H1 (cell line): ENCODE data around the gene BNIP1. TPM values are rescaled to one million over a fixed set of nuclear protein-coding genes. Genes with fewer than 3 reads are reported as not detected.

ENCODE experiments used
- CTCF ChIA-PET: fragments of 300-600 bp; sonication (Branson Sonifier 250); formaldehyde crosslinking; loops from one replicate; lab custom pipeline; 2021; ENCODE audit not compliant: partially characterized antibody; lab: Charles Lee
- POLR2A ChIA-PET: fragments of 300-600 bp; sonication (Branson Sonifier 250); formaldehyde crosslinking; loops from one replicate; lab custom pipeline; 2021; ENCODE audit warnings: inconsistent platforms; ENCODE audit not compliant: partially characterized antibody; lab: Charles Lee
- DNase-seq, 2 experiments: peaks; one replicate each; pipeline versions ENCODE4 v3.0.0 to v3.0.0-alpha.2; 2010 to 2022; ENCODE audit warnings: low spot score in 2 of 2, low read depth in 1 of 2, mixed read lengths in 1 of 2
- FAIRE-seq: peaks from 2 replicates; lab custom pipeline; 2011; peaks lifted over from hg19 to GRCh38; lab: Jason Lieb, UNC
- H2AFZ ChIP-seq: 2 replicates; pipeline ENCODE4 v1.8.1; 2012; ENCODE audit warnings: low read length, inconsistent platforms
- H2AK5ac ChIP-seq: 2 replicates; pipeline ENCODE4 v1.6.1; 2013; ENCODE audit warnings: low read depth, low read length
- H2BK120ac ChIP-seq: replicated peaks from 2 replicates; pipeline ENCODE3; 2013; ENCODE audit warnings: low read depth, low read length, inconsistent platforms
- H2BK12ac ChIP-seq: 2 replicates; pipeline ENCODE4 v1.6.1; 2013; ENCODE audit warnings: low read depth, low read length
- H2BK15ac ChIP-seq: 2 replicates; pipeline ENCODE4 v1.6.1; 2013; ENCODE audit warnings: low read length
- H2BK20ac ChIP-seq: 2 replicates; pipeline ENCODE4 v1.6.1; 2013; ENCODE audit warnings: low read length
- H2BK5ac ChIP-seq: 2 replicates; pipeline ENCODE4 v1.6.1; 2013; ENCODE audit warnings: low read depth, low read length
- H3K14ac ChIP-seq: 2 replicates; pipeline ENCODE4 v1.6.1; 2013; ENCODE audit warnings: inconsistent platforms; ENCODE audit not compliant: insufficient read length
- H3K18ac ChIP-seq: 2 replicates; pipeline ENCODE4 v1.6.1; 2013; ENCODE audit warnings: low read length; ENCODE audit errors: extremely low read depth
- H3K23ac ChIP-seq: 2 replicates; pipeline ENCODE4 v1.6.1; 2013; ENCODE audit warnings: inconsistent platforms; ENCODE audit not compliant: insufficient read length
- H3K23me2 ChIP-seq: 2 replicates; pipeline ENCODE4 v1.6.1; 2013; ENCODE audit warnings: low read depth, low read length
- H3K27ac ChIP-seq: 2 replicates; pipeline ENCODE4 v1.6.1; 2011; ENCODE audit warnings: low read depth, low read length, inconsistent platforms
- H3K27me3 ChIP-seq, 4 experiments: replicated peaks in 1 of 4; 1 replicate in 1 of 4; 2 replicates in 3 of 4; pipeline versions ENCODE4 v1.6.1 to v1.8.1; 2011 to 2013; ENCODE audit warnings: low read length in 3 of 4, mild to moderate bottlenecking in 3 of 4, inconsistent platforms in 2 of 4, mixed read lengths in 2 of 4, moderate library complexity in 1 of 4; ENCODE audit not compliant: control insufficient read depth in 3 of 4, insufficient read depth in 3 of 4; ENCODE audit errors: extremely low read depth in 1 of 4
- H3K36me3 ChIP-seq, 4 experiments: 2 replicates each; pipeline versions ENCODE4 v1.6.1 to v1.8.1; 2011 to 2013; ENCODE audit warnings: mild to moderate bottlenecking in 4 of 4, low read length in 3 of 4, moderate library complexity in 2 of 4, control low read depth in 1 of 4, inconsistent platforms in 1 of 4; ENCODE audit not compliant: insufficient read depth in 4 of 4, control insufficient read depth in 2 of 4
- H3K4ac ChIP-seq: replicated peaks from 2 replicates; pipeline ENCODE3; 2013; ENCODE audit warnings: low read length, low read depth, mixed read lengths, inconsistent platforms; ENCODE audit not compliant: insufficient read length
- H3K4me1 ChIP-seq, 4 experiments: replicated peaks in 1 of 4; 1 replicate in 1 of 4; 2 replicates in 3 of 4; pipeline versions ENCODE4 v1.6.1 to v1.8.1; 2011 to 2013; ENCODE audit warnings: low read length in 3 of 4, inconsistent platforms in 2 of 4, mixed read lengths in 1 of 4; ENCODE audit not compliant: insufficient read depth in 4 of 4, control insufficient read depth in 3 of 4
- H3K4me2 ChIP-seq, 2 experiments: 2 replicates each; pipeline versions ENCODE4 v1.6.1 to v1.8.1; 2011 to 2013; ENCODE audit warnings: low read depth in 2 of 2, low read length in 2 of 2, control low read depth in 1 of 2, inconsistent platforms in 1 of 2, mild to moderate bottlenecking in 1 of 2; ENCODE audit not compliant: insufficient read depth in 1 of 2
- H3K4me3 ChIP-seq, 4 experiments: fragments of 200-600, 300-600 bp in 1 of 4; sonication (generic), shearing (Covaris generic), sonication (Bioruptor Twin) in 1 of 4; 2 replicates each; pipeline versions ENCODE4 v1.5.1 to v1.8.1; 2011 to 2016; ENCODE audit warnings: low read length in 4 of 4, low read depth in 3 of 4, control low read depth in 2 of 4, inconsistent platforms in 2 of 4, mild to moderate bottlenecking in 2 of 4, mixed read lengths in 1 of 4, moderate library complexity in 1 of 4; ENCODE audit not compliant: insufficient read depth in 2 of 4; ENCODE audit errors: extremely low read depth in 1 of 4
- H3K56ac ChIP-seq: replicated peaks from 2 replicates; pipeline ENCODE3; 2013; ENCODE audit warnings: low read depth, mild to moderate bottlenecking, mixed read lengths, low read length, inconsistent platforms; ENCODE audit not compliant: insufficient read length
- H3K79me1 ChIP-seq: 2 replicates; pipeline ENCODE4 v1.6.1; 2013; ENCODE audit warnings: low read depth, low read length, control low read depth
- H3K79me2 ChIP-seq, 2 experiments: 2 replicates each; pipeline versions ENCODE4 v1.6.1 to v1.8.1; 2012 to 2013; ENCODE audit warnings: low read length in 2 of 2, mild to moderate bottlenecking in 2 of 2, inconsistent platforms in 1 of 2; ENCODE audit not compliant: insufficient read depth in 2 of 2, control insufficient read depth in 1 of 2
- H3K9ac ChIP-seq, 4 experiments: replicated peaks in 1 of 4; 1 replicate in 1 of 4; 2 replicates in 3 of 4; pipeline versions ENCODE4 v1.6.1 to v1.8.1; 2011 to 2013; ENCODE audit warnings: low read depth in 3 of 4, low read length in 3 of 4, control low read depth in 2 of 4, mild to moderate bottlenecking in 2 of 4, moderate library complexity in 2 of 4, inconsistent platforms in 1 of 4; ENCODE audit errors: extremely low read depth in 1 of 4
- H3K9me3 ChIP-seq, 2 experiments: 2 replicates each; pipeline versions ENCODE4 v1.6.1 to v1.8.1; 2012 to 2013; ENCODE audit warnings: mild to moderate bottlenecking in 2 of 2, moderate library complexity in 2 of 2, control low read depth in 1 of 2, inconsistent platforms in 1 of 2, low read depth in 1 of 2, low read length in 1 of 2, mixed read lengths in 1 of 2; ENCODE audit not compliant: insufficient read depth in 2 of 2
- H4K20me1 ChIP-seq, 2 experiments: replicated peaks in 1 of 2; 2 replicates each; pipeline versions ENCODE3 to v1.8.1; 2011 to 2013; ENCODE audit warnings: inconsistent platforms in 2 of 2, low read length in 2 of 2, mild to moderate bottlenecking in 1 of 2; ENCODE audit not compliant: insufficient read depth in 2 of 2, control insufficient read depth in 1 of 2
- H4K5ac ChIP-seq: 2 replicates; pipeline ENCODE4 v1.6.1; 2013; ENCODE audit warnings: low read length, low read depth, mixed read lengths, inconsistent platforms; ENCODE audit not compliant: insufficient read length
- H4K8ac ChIP-seq: 2 replicates; pipeline ENCODE4 v1.8.0; 2013; ENCODE audit warnings: mild to moderate bottlenecking, moderate library complexity, low read length, inconsistent platforms; ENCODE audit not compliant: insufficient read depth; ENCODE audit errors: extremely low read depth
- H4K91ac ChIP-seq: replicated peaks from 2 replicates; pipeline ENCODE3; 2013; ENCODE audit warnings: low read length, mixed read lengths, inconsistent platforms; ENCODE audit not compliant: insufficient read length
- ASH2L ChIP-seq: fragments of 200-600, 300-600 bp; sonication (generic); IDR thresholded peaks from one replicate; pipeline ENCODE4 v1.7.1; 2017; ENCODE audit warnings: low read length
- BCL11A ChIP-seq, 2 experiments: IDR thresholded peaks; one replicate each; pipeline ENCODE4 v1.6.1; 2011; ENCODE audit warnings: low read depth in 2 of 2, low read length in 2 of 2, mild to moderate bottlenecking in 2 of 2
- CREB1 ChIP-seq: IDR thresholded peaks from 2 replicates; pipeline ENCODE4 v1.6.1; 2012; ENCODE audit warnings: inconsistent platforms
- EP300 ChIP-seq, 2 experiments: IDR thresholded peaks; 1 replicate in 1 of 2; 2 replicates in 1 of 2; pipeline ENCODE4 v1.6.1; 2011 to 2012; ENCODE audit warnings: low read depth in 2 of 2, low read length in 2 of 2, mild to moderate bottlenecking in 2 of 2, borderline replicate concordance in 1 of 2, inconsistent platforms in 1 of 2, moderate library complexity in 1 of 2
- POLR2AphosphoS5 ChIP-seq: IDR thresholded peaks from 2 replicates; pipeline ENCODE4 v1.6.1; 2011; ENCODE audit warnings: low read depth, low read length
- TBP ChIP-seq: IDR thresholded peaks from 2 replicates; pipeline ENCODE4 v1.6.1; 2011; ENCODE audit warnings: low read depth, low read length, improper control_type of control experiment
- WGBS, 2 experiments: shearing (Covaris generic) in 1 of 2; methylation state at CpG; one replicate each; pipeline versions ENCODE4 v1.1.6 to v1.1.7; 2013 to 2015; ENCODE audit warnings: low lambda C conversion rate in 2 of 2, mixed read lengths in 2 of 2, inconsistent platforms in 1 of 2, low coverage in 1 of 2, missing lambda C conversion rate in 1 of 2; ENCODE audit not compliant: insufficient replicate concordance in 2 of 2, insufficient coverage in 1 of 2, insufficient read length in 1 of 2; ENCODE audit errors: extremely low coverage in 1 of 2, missing lambda C conversion rate in 1 of 2; 5-methylcytosine and 5-hydroxymethylcytosine counted together
- polyA plus RNA-seq, 7 experiments: library from polyadenylated mRNA; depleted of rRNA in 3 of 7; stranded (reverse) in 5 of 7; unstranded in 2 of 7; fragments of >200 nt in 5 of 7; fragments of 200-250 nt in 2 of 7; gene quantifications; 1 replicate in 5 of 7; 2 replicates in 1 of 7; 4 replicates in 1 of 7; pipeline versions ENCODE4 v1.2.1 to v1.2.3, GENCODE V29; 2011 to 2013; ENCODE audit warnings: missing spikeins in 2 of 7, mixed read lengths in 2 of 7
- total RNA-seq: library from RNA; stranded (reverse); fragmentation: NEBNext Ultra II Directional; extraction: Animal tissue kit (Norgen Biotek cat#: 25700); gene quantifications from 2 replicates; pipeline ENCODE4 v1.2.1, GENCODE V29; 2021
- TF ChIP-seq, protein P1 (sequence below): IDR thresholded peaks from 2 replicates; pipeline ENCODE4 v1.6.1; 2012; ENCODE audit warnings: inconsistent platforms

The BNIP1 gene
- total and polyA plus RNA-seq, 2 of the 8 experiments (the other 6 are each of a cell fraction or from before 2014, with no cell fraction given) = 13.5 to 14.7 TPM

DNA sequence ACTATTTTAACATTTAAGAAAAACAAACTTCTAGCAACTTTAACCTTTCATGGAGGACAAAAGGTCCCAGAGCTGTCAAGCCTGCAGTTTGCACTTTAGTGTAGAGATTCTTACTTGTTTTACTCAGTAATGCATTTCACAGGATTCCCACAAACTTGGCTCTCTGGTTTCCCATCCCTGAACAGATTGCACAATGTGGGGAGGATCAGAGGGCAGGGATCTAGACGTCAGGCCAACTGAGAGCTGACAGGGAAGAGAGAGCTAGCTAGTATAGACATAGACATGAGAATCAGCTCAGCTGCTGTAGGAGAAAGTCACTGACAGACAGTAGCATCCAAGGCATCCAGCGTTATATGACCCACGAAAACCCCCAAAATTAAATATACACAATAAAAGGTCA lies 20.9 kb upstream of the BNIP1 start:
- Histone ChIP-seq H2BK15ac (no peak overlapping the region), H2BK20ac (no peak overlapping the region), H3K36me3 (no peaks in the 10 kb centered on the region), H3K79me2 (no peaks in the 10 kb centered on the region), H2AFZ (no peak overlapping the region), H3K4me3 (no peak overlapping the region), H3K79me1 (no peaks in the 10 kb centered on the region), H3K4ac (no peak overlapping the region), H4K91ac (no peak overlapping the region), H4K20me1 (no peaks in the 10 kb centered on the region), H3K23ac (no peak overlapping the region), H2BK5ac (no peak overlapping the region), H2BK120ac (no peak overlapping the region), H3K56ac (no peak overlapping the region), H4K8ac (no peak overlapping the region), H3K14ac (no peak overlapping the region), H3K27ac (no peak overlapping the region), H4K5ac (no peak overlapping the region), H3K27me3 (no peaks in the 10 kb centered on the region), H3K9ac (no peak overlapping the region), H3K4me2 (no peak overlapping the region), H3K9me3 (no peaks in the 10 kb centered on the region), H2BK12ac (no peak overlapping the region), H2AK5ac (no peak overlapping the region), H3K23me2 (no peaks in the 10 kb centered on the region), H3K4me1 (no peaks in the 10 kb centered on the region), H3K18ac (no peak overlapping the region)
- DNase-seq (no peak), FAIRE-seq (no peak)
- TF ChIP-seq TBP (no peak), BCL11A (IDR thresholded peaks at IDR 0.05; ENCODE audit: low read depth in 2 of 2, low read length in 2 of 2) (no peak), CREB1 (no peak), POLR2AphosphoS5 (no peak), EP300 (IDR thresholded peaks at IDR 0.05; ENCODE audit: borderline replicate concordance in 1 of 2, low read depth in 2 of 2, low read length in 2 of 2) (no peak), ASH2L (no peak)
- TF ChIP-seq, protein P1, sequence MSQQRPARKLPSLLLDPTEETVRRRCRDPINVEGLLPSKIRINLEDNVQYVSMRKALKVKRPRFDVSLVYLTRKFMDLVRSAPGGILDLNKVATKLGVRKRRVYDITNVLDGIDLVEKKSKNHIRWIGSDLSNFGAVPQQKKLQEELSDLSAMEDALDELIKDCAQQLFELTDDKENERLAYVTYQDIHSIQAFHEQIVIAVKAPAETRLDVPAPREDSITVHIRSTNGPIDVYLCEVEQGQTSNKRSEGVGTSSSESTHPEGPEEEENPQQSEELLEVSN = no peak
- ChIA-PET POLR2A (interaction anchor here (1.5 kb wide), 1 partner anchor 136 kb away, joined by 3 read pairs; no protein-coding TSS in a partner anchor), CTCF (interaction anchor here (1.5 kb wide), 1 partner anchor 207 kb away, joined by 3 read pairs; no protein-coding TSS in a partner anchor)
- 83% methylated on average over 3 of the region's 3 CpGs; no CpG with 5 or more reads in 1 of the 2 experiments for WGBS, 2 experiments
